Spleen (tissue), 7 donors: Measurements from ENCODE around the gene GRM5.
"Not testable (repeated sequence)": the region's sequence is repeated elsewhere in the genome, so short reads cannot be mapped to it uniquely, and the experiment has no call there.

Experiments
- POLR2A ChIP-seq, 3 donors: fragments of 450-650 bp; IDR thresholded peaks; one replicate each; pipeline ENCODE4 v1.5.1; 2017; ENCODE audit warnings: antibody characterized with exemption in 3 of 3, mild to moderate bottlenecking in 1 of 3
- POLR2AphosphoS5 ChIP-seq, 3 donors: sonication (generic); formaldehyde crosslinking; IDR thresholded peaks; one replicate each; pipeline ENCODE4 v1.5.1; 2017; ENCODE audit warnings: antibody characterized with exemption in 3 of 3
- TF ChIP-seq, protein P1 (sequence below), 11 experiments: fragments of 200-600 bp in 7 of 11; fragments of 450-650 bp in 4 of 11; sonication (generic) in 4 of 11; IDR thresholded peaks in 8 of 11; conservative IDR thresholded peaks in 3 of 11; 1 replicate in 7 of 11; 2 replicates in 4 of 11; pipeline versions ENCODE4 v1.4.0 to v1.8.0; 2016 to 2021; ENCODE audit warnings: antibody characterized with exemption in 11 of 11, inconsistent platforms in 4 of 11, mild to moderate bottlenecking in 1 of 11
- donor health status: DM: no; HTN: no; CAD: no; lungs with moderate emphysema.
- donor health status: DM: no; HTN: no; CAD: no.
- donor health status: DM: no; HTN: no; CAD: no.

DNA sequence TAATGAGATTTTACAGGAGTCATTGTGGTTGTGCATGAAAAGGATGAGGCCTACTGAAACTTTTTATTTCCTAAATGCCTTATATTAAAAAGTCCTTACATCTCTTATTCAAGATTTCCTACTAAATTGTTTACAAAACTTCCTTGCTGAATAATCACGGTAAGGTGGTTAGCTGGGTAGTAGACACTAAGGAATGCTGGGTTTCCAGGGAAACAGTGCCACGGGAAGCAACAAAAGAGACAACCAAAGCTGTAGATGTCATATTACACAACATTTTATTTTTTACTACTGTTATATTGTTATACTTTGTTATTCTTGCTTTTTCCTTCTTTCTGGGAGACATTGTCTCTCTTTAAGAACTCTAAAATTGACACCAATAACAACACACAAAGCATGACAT, 36.1 kb downstream of the GRM5 start:
- TF ChIP-seq, protein P1, sequence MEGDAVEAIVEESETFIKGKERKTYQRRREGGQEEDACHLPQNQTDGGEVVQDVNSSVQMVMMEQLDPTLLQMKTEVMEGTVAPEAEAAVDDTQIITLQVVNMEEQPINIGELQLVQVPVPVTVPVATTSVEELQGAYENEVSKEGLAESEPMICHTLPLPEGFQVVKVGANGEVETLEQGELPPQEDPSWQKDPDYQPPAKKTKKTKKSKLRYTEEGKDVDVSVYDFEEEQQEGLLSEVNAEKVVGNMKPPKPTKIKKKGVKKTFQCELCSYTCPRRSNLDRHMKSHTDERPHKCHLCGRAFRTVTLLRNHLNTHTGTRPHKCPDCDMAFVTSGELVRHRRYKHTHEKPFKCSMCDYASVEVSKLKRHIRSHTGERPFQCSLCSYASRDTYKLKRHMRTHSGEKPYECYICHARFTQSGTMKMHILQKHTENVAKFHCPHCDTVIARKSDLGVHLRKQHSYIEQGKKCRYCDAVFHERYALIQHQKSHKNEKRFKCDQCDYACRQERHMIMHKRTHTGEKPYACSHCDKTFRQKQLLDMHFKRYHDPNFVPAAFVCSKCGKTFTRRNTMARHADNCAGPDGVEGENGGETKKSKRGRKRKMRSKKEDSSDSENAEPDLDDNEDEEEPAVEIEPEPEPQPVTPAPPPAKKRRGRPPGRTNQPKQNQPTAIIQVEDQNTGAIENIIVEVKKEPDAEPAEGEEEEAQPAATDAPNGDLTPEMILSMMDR (IDR thresholded peaks at IDR 0.05 in 8 of 11, conservative IDR thresholded peaks at IDR 0.05 in 3 of 11) = not testable (repeated sequence)
- TF ChIP-seq POLR2A, POLR2AphosphoS5 (IDR thresholded peaks at IDR 0.05): not testable (repeated sequence)
